ENCODE measurements around the gene SGK1.

- TF ChIP-seq CTCF (IDR thresholded peaks at IDR 0.05), result no peak
- TF ChIP-seq POLR2A (IDR thresholded peaks at IDR 0.05), result peak in 1 of 2 donors; percentile 64
Measured at GRCh38 chr6:134295953-134296553, 21.9 kb downstream of the SGK1 start.
